Measurements from ENCODE around the gene AGBL1. TPM values are rescaled to one million over a fixed set of nuclear protein-coding genes. Genes with fewer than 3 reads are reported as not detected.

Gene AGBL1
- polyA plus RNA-seq, 1 donor = 11.7 TPM

- no peak for DNase-seq
These were observed 85.9 kb downstream of the AGBL1 start for GRCh38 chr15:86165265-86166211.

GRCh38 chr15:86167841-86168240 lies 88.2 kb downstream of the AGBL1 start:
- DNase-seq = no peak

DNA sequence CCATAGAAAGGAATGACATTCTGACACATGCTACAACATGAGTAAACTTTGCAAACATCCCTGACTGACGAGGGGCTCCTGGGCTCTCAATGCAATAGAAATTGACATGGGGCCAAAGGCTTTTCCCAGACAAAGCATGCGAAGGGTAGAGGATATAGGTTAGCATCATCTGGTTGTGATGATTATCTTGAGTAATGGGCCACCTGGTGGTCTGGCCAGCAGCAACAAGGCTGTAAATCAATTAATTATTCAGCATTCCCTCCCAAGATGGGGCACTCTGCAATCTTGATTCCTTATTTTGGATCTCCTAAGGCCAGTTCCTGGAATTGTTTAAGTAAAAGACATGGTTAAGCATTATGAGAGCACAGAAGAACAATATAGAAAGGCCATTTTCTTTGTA lies 99.2 kb downstream of the AGBL1 start:
- DNase-seq = no peak

DNA sequence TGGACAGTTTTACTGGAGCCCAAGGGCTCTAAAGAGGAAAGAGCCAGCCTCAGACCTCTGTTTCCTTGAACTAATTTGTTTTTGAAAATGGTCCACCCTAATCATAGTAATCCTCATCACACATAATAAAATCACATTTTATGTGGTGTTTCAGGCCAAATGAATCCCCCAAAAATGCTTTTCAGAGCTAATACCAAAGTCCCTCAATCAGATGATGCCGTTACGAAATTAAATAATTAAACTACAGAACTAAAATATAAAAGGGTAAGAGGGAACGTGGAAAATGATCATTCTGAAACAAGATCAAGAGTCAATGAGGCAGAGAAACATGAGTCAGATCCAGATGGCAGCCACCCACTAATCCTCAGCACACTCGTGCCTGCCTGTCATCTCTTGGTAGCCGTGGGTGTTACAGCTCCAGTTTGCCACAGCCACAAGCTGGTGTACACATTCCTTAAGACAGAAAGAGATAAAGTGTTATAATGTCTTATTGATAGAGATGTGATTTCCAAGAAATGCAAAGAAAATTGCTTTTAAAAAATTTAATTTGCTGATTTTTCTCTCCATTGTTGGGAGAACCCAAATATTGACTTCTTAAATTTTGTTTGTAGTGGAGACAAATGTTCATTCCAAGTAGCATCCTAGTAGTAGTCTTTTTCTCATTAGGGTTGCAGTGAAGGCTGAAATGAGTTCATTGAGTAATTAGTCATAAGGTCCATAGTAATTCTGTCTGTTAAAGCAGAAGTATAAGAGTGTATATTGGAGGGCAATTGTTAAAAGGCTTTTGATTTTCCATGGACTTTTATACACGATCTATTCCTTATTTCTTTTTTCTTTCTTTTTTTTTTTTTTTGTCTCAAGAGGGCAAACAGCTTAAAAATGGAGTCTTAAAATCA lies 104.2 kb downstream of the AGBL1 start:
- peak; percentile 6 for DNase-seq

GRCh38 chr15:86193716-86194380 lies 114.2 kb downstream of the AGBL1 start:
- no peak for DNase-seq

DNA sequence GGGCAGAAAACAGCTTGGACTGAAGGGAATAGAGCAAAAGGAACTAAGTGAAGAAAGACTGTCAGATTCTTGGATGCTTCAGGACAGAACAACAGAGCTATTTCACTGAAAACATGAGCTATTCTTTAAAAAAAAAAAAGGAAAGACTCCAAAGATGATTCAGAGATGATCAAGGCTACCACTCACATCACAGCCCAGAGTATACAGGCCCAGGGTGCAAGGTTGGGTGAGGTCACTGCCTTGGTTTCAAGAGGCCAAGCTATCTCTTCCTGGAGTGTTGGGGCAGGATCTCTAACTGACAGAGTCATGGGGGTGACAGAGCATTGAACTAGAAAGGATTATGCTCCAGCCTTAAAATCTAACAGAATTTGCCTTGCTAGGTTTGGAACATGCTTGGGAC lies 118.1 kb downstream of the AGBL1 start:
- no peak for DNase-seq

- no peak for DNase-seq
These were observed 119.9 kb downstream of the AGBL1 start for GRCh38 chr15:86199467-86200145.

GRCh38 chr15:86201313-86202008 lies 121.8 kb downstream of the AGBL1 start:
- no peak for DNase-seq

DNA sequence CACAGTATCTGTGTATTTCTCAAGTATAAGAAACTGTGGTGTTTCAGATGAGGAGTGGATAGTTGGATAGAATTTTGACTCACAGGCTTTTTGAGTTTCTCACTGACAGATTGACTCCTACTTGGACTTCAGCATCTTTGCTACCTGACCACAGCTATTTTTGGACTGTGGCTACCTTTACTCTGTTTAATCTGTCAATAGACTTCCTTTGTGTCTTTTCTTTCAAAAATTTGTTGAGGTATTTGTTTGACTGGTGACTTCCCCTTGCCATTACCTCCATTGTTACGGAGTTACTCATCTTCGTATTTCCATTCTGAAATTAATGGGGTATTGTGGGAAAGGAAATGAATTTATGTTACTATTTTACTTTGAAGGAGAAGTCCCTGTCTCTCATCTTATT lies 123.8 kb downstream of the AGBL1 start:
- DNase-seq = no peak

DNA sequence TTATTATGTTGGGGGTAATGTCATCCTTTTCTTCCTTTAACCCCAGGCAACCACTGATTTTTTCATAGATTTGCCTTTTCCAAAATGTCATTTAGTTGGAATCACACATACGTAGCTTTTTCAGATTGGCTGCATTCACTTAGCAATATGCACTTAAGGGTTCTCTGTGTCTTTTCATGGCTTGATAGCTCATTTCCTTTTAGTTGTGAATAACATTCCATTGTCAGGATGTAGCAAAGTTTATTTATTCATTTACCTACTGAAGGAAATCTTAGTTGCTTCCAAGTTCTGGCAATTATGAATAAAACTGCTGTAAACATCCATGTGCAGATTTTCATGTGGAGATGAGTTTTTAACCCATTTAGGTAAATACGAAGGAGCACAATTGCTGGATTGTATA lies 125.4 kb downstream of the AGBL1 start:
- DNase-seq = no peak

- no peak for DNase-seq
These were observed 133.7 kb downstream of the AGBL1 start for GRCh38 chr15:86213420-86213819.

DNA sequence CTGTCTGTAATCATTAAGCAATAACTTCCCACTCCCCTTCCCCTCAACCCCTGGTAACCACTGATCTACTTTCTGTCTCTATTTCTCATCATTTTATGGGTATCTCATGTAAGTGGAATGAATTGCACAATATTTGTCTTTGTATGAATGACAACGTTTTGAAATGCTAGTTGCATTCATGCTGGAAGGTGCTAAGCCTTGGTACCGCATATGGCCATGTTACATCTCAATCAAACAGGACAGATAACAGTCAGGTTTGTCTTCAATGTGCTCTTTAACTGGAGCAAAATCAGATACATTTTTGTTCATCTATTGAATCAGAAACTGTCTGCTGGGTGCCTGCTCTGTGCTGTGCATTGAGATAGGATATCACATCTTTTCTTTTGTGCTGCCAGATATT lies 134.2 kb downstream of the AGBL1 start:
- DNase-seq = no peak

DNA sequence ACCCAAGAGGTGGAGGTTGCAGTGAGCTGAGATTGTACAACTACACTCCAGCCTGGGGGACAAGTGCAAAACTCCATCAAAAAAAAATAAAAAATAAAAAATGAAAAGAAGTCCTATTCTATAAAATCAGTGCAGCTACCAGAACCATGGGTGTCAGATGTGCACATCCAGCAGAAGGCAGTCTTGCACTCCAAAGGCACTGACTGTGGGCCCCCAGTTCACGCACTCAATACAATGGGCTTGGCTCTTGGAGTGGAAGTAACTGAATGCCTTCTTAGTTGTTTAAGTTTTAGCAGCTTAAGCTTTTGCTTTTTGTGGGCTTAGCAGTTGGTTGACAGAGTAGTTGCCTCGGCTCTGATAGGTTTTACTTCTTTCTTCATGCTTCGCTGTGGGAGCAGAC lies 141.4 kb downstream of the AGBL1 start:
- no peak for DNase-seq

DNA sequence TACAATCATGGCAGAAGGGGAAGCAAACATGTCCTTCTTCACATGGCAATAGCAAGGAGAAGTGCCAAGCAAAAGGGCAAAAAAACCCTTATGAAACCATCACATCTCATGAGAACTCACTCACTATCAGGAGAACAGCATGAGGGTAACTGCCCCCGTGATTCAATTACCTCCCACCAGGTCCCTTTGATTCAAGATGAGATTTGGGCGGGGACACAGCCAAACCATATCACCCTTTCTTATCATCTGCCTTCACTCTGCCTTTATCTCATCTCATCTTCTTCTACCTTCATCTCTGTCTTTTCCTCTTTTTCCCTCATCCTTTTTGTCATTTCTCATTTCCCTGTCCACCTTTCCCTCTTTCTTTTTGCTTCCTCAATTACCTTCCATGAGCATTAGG lies 149.6 kb downstream of the AGBL1 start:
- no peak for DNase-seq

GRCh38 chr15:86229936-86230335 lies 150.3 kb downstream of the AGBL1 start:
- no peak for DNase-seq

GRCh38 chr15:86231864-86232721 lies 152.4 kb downstream of the AGBL1 start:
- DNase-seq = peak; percentile 46

DNA sequence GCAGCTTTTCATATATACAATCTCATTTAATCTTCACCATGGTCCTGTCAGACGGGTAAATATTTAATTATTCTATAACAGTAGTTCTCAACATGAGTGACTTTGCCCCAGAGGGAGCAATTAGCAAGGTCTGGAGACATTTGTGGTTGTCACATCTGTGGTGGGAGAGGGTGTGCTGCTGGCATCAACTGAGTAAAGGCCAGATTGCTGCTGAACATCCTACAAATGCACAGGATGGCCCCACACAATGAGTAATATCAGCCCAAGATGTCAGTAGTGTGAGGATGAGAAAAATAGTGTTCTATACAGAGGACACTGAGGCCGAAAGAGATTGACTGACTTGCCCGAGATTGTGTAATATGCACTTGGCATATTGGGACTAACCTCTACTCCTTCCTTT lies 156.0 kb downstream of the AGBL1 start:
- no peak for DNase-seq

DNA sequence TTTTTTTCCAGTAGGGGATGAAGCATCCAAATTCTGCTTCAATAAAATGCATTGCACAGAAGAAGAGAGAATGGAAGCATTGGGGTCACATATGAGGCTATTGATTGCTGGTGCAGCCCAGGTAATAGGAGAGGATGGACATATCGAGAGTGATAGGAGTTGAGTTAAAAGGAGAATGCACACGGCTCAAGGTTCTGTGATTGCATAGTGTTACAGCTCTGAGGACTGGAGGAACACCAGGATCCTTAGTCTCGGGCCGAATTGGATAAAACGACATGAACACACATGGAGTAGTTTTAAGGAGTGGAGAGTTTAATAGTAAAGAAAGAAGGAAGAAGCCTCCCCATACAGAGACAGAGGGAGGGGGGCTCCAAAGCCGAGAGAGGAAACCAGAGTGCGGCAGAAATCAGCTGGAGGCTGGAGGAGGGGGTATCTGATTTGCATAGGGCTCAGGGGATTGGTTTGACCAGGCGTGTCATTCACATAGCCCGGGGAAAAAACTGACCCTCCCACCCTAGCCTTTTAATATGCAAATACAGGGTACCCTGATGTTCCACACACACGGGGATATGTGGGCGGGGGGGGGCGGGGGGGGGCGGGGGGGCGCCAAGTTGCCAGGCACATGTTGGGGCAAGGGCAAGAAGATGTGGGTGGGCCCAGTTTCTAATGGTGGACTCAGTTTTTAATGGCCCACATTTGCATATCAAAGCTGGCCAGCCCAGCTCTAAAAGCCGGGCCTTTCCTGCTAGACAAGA lies 156.9 kb downstream of the AGBL1 start:
- DNase-seq = no peak

DNA sequence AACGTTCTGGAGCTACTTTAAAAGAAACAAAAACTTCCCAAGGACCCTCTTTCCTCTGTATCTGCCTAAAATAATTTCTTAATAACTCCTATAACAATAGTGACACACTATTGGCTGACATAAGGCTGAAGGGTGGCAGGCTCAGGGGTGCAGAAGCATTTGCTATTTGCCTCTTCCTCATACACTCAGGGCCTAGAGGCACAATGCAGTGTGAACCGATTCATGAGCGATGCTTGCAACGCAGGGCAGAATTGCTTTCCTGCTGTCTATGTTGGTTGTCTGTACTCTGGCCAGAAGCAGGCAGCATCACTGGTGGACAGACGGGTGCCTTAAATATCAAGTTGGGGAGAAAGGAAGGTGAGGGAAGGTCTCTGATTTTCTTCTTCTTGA lies 157.4 kb downstream of the AGBL1 start:
- no peak for DNase-seq
